Activated B cell treated with CpG ODN at 0.5 μM for 24 hours (primary cell): ENCODE measurements around the gene TMEM108. TPM values are rescaled to one million over a fixed set of nuclear protein-coding genes. Genes with fewer than 3 reads are reported as not detected.

Experiments
- ATAC-seq: fragments of 200-7000 bp; cut with Tn5 transposase; one replicate; pipeline ENCODE4 v1.10.0; 2021; ENCODE audit warnings: low read depth, mild to moderate bottlenecking, moderate library complexity
- CTCF ChIA-PET: fragments of 350-600 bp; sonication (Branson Sonifier 250); formaldehyde crosslinking; loops from one replicate; lab custom pipeline; 2021; ENCODE audit warnings: antibody characterized with exemption; lab: Charles Lee
- POLR2A ChIA-PET: fragments of 350-600 bp; sonication (Branson Sonifier 250); formaldehyde crosslinking; loops from one replicate; lab custom pipeline; 2021; ENCODE audit warnings: antibody characterized with exemption; lab: Charles Lee
- DNase-seq: peaks from one replicate; pipeline ENCODE4 v3.0.0; 2022
- H3K27ac Mint-ChIP-seq: one replicate; pipeline ENCODE4 v1.8.0; 2020; ENCODE audit warnings: mixed read lengths
- H3K27me3 Mint-ChIP-seq: one replicate; pipeline ENCODE4 v1.8.0; 2021; ENCODE audit warnings: mixed read lengths
- H3K36me3 Mint-ChIP-seq: one replicate; pipeline ENCODE4 v1.8.0; 2021; ENCODE audit warnings: low read depth, mixed read lengths
- H3K4me1 Mint-ChIP-seq: one replicate; pipeline ENCODE4 v1.8.0; 2021; ENCODE audit warnings: mixed read lengths
- H3K4me3 Mint-ChIP-seq: one replicate; pipeline ENCODE4 v1.8.0; 2020; ENCODE audit warnings: mild to moderate bottlenecking, mixed read lengths
- H3K9me3 Mint-ChIP-seq: one replicate; pipeline ENCODE4 v1.8.0; 2020; ENCODE audit warnings: mixed read lengths
- CTCF ChIP-seq: fragments of 200-600 bp; IDR thresholded peaks from one replicate; pipeline ENCODE4 v1.8.0; 2022; ENCODE audit warnings: antibody characterized with exemption, mild to moderate bottlenecking
- intact Hi-C: fragments of 100-400 bp; cut with micrococcal nuclease; formaldehyde crosslinking; loops from one replicate; pipeline ENCODE4 v1.15.1; 2024
- total RNA-seq: library from RNA; stranded (reverse); gene quantifications from 2 replicates; pipeline ENCODE4 v1.2.3, GENCODE V29; 2022

The TMEM108 gene
- total RNA-seq, 1 donor from 2014 or later: not detected

- ChIA-PET CTCF (no interaction called here), POLR2A (no interaction called here)
- H3K36me3 Mint-ChIP-seq: no peaks in the 10 kb centered on the region
- no peaks in the 10 kb centered on the region for H3K9me3 Mint-ChIP-seq
- no peak overlapping the region for H3K4me3 Mint-ChIP-seq
- intact Hi-C loops: no loop called here
- no peaks in the 10 kb centered on the region for H3K4me1 Mint-ChIP-seq
- ATAC-seq: no peak
- no peak for DNase-seq
- peaks cover 11% of the 10 kb centered on the region for H3K27me3 Mint-ChIP-seq
- no peak overlapping the region for H3K27ac Mint-ChIP-seq
- TF ChIP-seq CTCF: no peak
These were observed 12.6 kb upstream of the TMEM108 start for GRCh38 chr3:133025546-133025945.

- Mint-ChIP-seq H3K4me1 (no peaks in the 10 kb centered on the region), H3K36me3 (no peaks in the 10 kb centered on the region), H3K9me3 (no peaks in the 10 kb centered on the region), H3K27me3 (peaks cover 33% of the 10 kb centered on the region), H3K27ac (no peak overlapping the region), H3K4me3 (no peak overlapping the region)
- ATAC-seq: no peak
- intact Hi-C loops: no loop called here
- DNase-seq: no peak
- POLR2A ChIA-PET: no interaction called here
- TF ChIP-seq CTCF: no peak
- CTCF ChIA-PET: no interaction called here
These were observed 5.9 kb upstream of the TMEM108 start for GRCh38 chr3:133032301-133032700.

- intact Hi-C loops: loop anchor here (5.0 kb wide), 1 partner anchor 1710 kb away; no protein-coding TSS in a partner anchor
- no peak for TF ChIP-seq CTCF
- POLR2A ChIA-PET: no interaction called here
- DNase-seq: no peak
- no peak for ATAC-seq
- CTCF ChIA-PET: no interaction called here
- Mint-ChIP-seq H3K27ac (no peak overlapping the region), H3K9me3 (no peaks in the 10 kb centered on the region), H3K36me3 (no peaks in the 10 kb centered on the region), H3K4me1 (peaks cover 8% of the 10 kb centered on the region), H3K27me3 (peaks cover 37% of the 10 kb centered on the region), H3K4me3 (peak overlapping the region; percentile 29)
These were observed 755 bp upstream of the TMEM108 start for GRCh38 chr3:133037436-133037835.

- H3K27me3 Mint-ChIP-seq: peaks cover 37% of the 10 kb centered on the region
- intact Hi-C loops: loop anchor here (5.0 kb wide), 1 partner anchor 1712 kb away; no protein-coding TSS in a partner anchor
- peak overlapping the region; percentile 21 for H3K4me3 Mint-ChIP-seq
These were observed 662 bp downstream of the TMEM108 start for GRCh38 chr3:133038731-133039375.

More at GRCh38 chr3:133038731-133039375, 662 bp downstream of the TMEM108 start:
- CTCF ChIA-PET: no interaction called here
- H3K27ac Mint-ChIP-seq: no peak overlapping the region
- no peaks in the 10 kb centered on the region for H3K9me3 Mint-ChIP-seq
- TF ChIP-seq CTCF: no peak
- peaks cover 8% of the 10 kb centered on the region for H3K4me1 Mint-ChIP-seq
- POLR2A ChIA-PET: no interaction called here
- no peaks in the 10 kb centered on the region for H3K36me3 Mint-ChIP-seq
- ATAC-seq: no peak
- no peak for DNase-seq
